ENCODE results near the gene TSSC4.

GRCh38 chr11:2380396-2380795 lies 20.2 kb upstream of the TSSC4 start:
- TF ChIP-seq CTCF (IDR thresholded peaks at IDR 0.05), result no peak
- no peak for TF ChIP-seq POLR2A (IDR thresholded peaks at IDR 0.05)

Data from right lobe of liver (tissue), 4 donors.